OCI-LY3 (cell line): Measurements from ENCODE around the gene TRIM29.

Source experiments
- CTCF ChIP-seq: fragments of 200-600, 300-600 bp; sonication (generic); IDR thresholded peaks from 2 replicates; pipeline ENCODE4 v1.5.1; 2014; ENCODE audit warnings: antibody characterized with exemption, low read length, low read depth
- EZH2phosphoT487 ChIP-seq: fragments of 200-600 bp; shearing (Covaris generic); IDR thresholded peaks from 2 replicates; pipeline ENCODE4 v1.6.1; 2018; ENCODE audit warnings: antibody characterized with exemption, mixed run types, low read depth

- no peak for TF ChIP-seq CTCF
- TF ChIP-seq EZH2phosphoT487: no peak
Measured at GRCh38 chr11:120141113-120141767, 3.3 kb upstream of the TRIM29 start.
